Subcutaneous adipose tissue (tissue), 4 donors: Measurements from ENCODE around the gene KIF1A. TPM values are rescaled to one million over a fixed set of nuclear protein-coding genes. Genes with fewer than 3 reads are reported as not detected.

Experiments used
- total RNA-seq, 4 donors: library from RNA; depleted of rRNA; stranded (reverse); fragments of >200 nt; gene quantifications; one replicate each; pipeline ENCODE4 v1.1.0, GENCODE V29; 2016
- TF ChIP-seq, protein P1 (sequence below): fragments of 450-650 bp; IDR thresholded peaks from one replicate; pipeline ENCODE4 v1.5.1; 2016; ENCODE audit warnings: low read depth, mild to moderate bottlenecking, control low read depth, antibody characterized with exemption, moderate library complexity

KIF1A gene
- total RNA-seq, 4 donors from 2014 or later, result not detected

DNA sequence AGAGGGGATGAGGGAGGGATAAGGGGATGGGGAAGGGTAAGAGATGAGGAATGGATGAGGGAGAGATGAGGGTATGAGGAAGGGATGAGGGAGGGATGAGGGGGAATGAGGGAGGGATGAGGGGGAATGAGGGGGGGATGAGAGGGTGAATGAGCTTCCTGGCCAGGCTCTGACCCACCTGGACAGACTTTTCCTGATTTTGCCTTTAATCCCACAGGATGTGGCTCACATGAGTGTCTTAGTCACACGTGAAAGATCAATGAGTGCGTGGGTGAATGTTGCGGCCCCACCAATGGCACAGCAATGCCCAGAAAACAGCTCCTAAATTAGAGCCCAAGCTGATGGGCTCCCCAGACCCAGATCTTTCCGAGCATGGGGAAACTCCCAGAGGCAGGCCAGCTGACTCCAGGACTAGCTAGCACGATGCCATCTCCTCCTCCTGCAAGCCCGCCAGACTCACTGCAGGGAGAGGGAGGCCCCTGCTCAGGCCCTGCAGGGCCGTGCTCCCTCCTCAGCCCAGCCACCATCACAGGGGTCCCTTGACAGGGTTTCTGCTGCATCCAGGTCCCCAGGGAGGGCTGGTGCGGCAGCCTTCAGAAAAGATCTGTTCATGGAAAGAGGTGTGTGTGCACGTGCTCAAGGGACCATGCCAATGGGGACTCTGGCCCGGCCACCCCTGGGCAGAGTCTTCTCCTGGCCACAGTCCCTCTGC lies 87.0 kb downstream of the KIF1A start:
- TF ChIP-seq, protein P1, sequence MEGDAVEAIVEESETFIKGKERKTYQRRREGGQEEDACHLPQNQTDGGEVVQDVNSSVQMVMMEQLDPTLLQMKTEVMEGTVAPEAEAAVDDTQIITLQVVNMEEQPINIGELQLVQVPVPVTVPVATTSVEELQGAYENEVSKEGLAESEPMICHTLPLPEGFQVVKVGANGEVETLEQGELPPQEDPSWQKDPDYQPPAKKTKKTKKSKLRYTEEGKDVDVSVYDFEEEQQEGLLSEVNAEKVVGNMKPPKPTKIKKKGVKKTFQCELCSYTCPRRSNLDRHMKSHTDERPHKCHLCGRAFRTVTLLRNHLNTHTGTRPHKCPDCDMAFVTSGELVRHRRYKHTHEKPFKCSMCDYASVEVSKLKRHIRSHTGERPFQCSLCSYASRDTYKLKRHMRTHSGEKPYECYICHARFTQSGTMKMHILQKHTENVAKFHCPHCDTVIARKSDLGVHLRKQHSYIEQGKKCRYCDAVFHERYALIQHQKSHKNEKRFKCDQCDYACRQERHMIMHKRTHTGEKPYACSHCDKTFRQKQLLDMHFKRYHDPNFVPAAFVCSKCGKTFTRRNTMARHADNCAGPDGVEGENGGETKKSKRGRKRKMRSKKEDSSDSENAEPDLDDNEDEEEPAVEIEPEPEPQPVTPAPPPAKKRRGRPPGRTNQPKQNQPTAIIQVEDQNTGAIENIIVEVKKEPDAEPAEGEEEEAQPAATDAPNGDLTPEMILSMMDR, result no peak

DNA sequence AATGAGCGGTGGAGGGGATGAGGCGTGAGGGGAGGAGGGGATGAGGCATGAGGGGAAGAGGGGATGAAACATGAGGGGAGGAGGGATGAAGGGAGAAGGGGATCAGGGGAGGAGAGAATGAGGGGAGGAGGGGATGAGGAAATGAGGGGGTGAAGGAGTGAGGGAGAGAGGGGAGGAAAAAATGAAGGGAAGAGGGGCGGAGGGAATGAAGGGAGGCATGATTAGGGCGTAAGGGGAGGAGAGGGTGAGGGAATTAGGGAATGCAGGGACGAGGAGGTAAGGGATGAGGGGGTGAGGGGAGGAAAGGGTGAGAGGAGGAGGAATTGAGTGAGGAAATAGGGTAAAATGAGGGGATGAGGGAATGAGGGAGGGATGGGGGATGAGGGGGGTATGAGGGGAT lies 87.8 kb downstream of the KIF1A start:
- TF ChIP-seq, protein P1, result no peak

DNA sequence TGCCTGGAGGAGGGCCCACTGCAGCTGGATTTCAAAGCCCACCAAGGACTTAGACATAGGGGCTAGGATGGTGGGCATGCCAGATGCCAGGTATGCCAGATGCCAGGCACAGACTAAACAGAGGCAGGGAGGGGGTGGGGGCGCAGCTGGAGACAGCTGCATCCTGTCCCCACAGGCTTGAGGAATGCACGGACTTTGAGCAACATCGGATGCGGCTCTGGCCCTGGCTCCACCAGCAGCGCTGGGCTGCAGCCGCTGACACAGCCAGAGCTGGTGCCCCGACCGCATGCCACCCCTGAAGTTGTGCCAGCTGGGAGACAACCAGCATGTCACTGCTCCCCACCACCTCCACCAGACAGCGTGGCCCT lies 88.9 kb downstream of the KIF1A start:
- TF ChIP-seq, protein P1, result no peak

DNA sequence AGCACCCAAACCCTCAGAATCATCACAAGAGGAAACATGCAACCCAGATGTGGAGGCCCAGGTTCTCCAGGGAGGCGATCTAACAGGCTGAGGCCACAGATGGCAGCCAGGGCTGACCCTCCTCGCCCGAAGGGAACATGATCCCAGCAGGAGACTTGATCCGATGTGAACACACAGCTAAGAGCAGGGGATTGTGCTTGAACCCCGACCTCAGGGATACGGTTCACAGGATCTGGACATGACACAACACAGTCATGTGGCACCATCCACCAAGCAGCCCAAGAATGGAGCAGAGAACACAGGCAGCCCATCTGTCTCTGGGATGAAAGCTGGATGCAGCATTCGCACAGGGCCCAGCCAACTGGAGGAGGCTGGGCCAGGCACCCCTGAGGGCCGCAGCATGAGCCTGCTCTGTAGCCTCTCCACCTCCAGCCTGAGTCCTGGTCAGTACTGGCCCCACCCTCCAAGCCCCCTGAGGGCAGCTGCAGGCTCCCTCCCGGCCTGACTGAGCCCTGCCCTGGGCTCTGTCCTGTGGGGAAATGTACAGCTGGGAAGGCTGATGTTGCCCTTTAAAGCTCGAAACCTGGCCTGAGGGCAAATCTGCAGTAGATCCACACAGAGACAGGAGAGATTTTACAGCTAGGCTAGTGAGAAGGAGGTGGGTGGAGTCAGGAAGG lies 89.4 kb downstream of the KIF1A start:
- TF ChIP-seq, protein P1, result no peak

DNA sequence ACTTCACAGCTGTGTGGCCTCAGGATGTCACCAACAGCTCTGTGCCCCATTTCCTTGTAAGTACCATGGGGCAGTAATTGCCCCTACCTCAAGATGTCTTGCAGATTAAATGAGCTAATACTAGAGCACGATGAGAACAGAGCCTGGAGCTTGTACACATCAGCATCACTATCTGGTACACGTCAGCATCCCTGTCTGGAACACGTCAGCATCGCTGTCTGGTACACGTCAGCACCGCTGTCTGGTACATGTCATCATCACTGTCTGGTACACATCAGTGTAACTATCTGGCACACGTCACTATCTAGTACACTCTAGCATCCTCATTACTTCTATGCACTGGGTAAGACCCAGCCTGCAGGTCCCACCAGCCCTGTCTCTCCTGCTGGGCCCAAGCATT lies 91.2 kb downstream of the KIF1A start:
- TF ChIP-seq, protein P1, result no peak

DNA sequence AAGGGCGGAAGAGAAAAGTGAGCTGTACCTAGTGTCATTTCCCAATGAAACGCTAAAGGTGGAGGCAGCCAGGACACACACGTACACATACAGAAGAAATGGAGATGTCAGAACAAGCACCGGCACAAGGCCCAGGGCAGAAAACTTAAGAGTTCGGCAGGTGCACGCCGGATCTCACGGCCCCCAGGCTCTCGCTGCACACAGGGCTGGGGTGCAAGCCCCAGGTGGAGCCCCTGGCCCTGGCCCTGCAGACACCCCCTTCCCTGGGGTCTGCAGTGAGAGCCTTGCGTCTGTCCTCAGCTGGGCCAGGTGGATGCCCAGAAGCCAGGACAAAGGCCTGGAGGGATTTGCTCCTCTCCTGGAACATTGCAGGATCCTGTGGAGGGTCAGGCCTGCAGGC lies 91.7 kb downstream of the KIF1A start:
- TF ChIP-seq, protein P1, result no peak

DNA sequence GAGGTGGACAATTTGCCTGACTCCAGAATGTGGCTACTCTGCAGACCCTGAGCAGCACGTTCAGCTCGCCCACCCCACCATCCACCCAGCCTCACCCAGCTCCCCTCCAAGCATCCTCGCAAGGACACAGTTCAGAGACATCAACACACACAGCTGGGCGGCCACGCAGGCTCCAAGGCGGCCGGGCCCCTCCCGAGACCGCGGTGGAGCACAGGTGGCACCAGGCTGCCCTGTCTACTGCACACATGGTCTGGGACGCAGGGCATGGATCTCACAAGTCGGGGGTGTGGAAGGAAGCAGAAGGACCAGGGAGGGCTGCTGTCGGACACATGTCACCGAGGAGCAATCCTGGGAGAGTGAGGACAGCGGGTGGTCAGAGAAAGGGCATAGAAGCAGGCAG lies 92.1 kb downstream of the KIF1A start:
- TF ChIP-seq, protein P1, result no peak
